ENCODE measurements around the gene SGPP2.

- TF ChIP-seq CTCF (IDR thresholded peaks at IDR 0.05), result no peak
- no peak for TF ChIP-seq ZFX (IDR thresholded peaks at IDR 0.05; ENCODE audit: borderline replicate concordance)
Observed at GRCh38 chr2:222468346-222468745, 44.0 kb downstream of the SGPP2 start.

Measured in 22Rv1 (cell line).